Measurements from ENCODE around the gene DNA2.

DNA2 gene

GRCh38 chr10:68365611-68366010 lies 106.2 kb downstream of the DNA2 start:
- no peak for DNase-seq (ENCODE audit: low read depth in 2 of 2, low spot score in 1 of 2)

GRCh38 chr10:68364101-68364886 lies 107.5 kb downstream of the DNA2 start:
- no peak for DNase-seq (ENCODE audit: low read depth in 2 of 2, low spot score in 1 of 2)
